ACC112 (cell line): ENCODE measurements around the gene HS2ST1.

Experiments
- H2AFZ ChIP-seq: fragments of 200-600 bp; sonication (generic); one replicate; pipeline ENCODE4 v1.6.0; 2017; ENCODE audit warnings: antibody characterized with exemption, low read length; ENCODE audit not compliant: unreplicated experiment
- H3K27ac ChIP-seq: fragments of 200-600 bp; sonication (generic); 2 replicates; pipeline ENCODE4 v1.5.1; 2014; ENCODE audit warnings: low read depth, mild to moderate bottlenecking, antibody characterized with exemption, low read length, moderate library complexity
- H3K27me3 ChIP-seq: fragments of 200-600 bp; sonication (generic); 2 replicates; pipeline ENCODE4 v1.6.1; 2014; ENCODE audit warnings: mild to moderate bottlenecking, antibody characterized with exemption, low read length, moderate library complexity, mixed read lengths; ENCODE audit not compliant: insufficient read depth
- H3K36me3 ChIP-seq: fragments of 200-600 bp; sonication (generic); 2 replicates; pipeline ENCODE4 v1.6.1; 2016; ENCODE audit warnings: mild to moderate bottlenecking, antibody characterized with exemption, low read length, moderate library complexity, mixed read lengths; ENCODE audit not compliant: insufficient read depth
- H3K4me1 ChIP-seq: fragments of 200-600 bp; sonication (generic); one replicate; pipeline ENCODE4 v1.6.1; 2016; ENCODE audit warnings: low read length, mixed read lengths; ENCODE audit not compliant: insufficient read depth, unreplicated experiment, control insufficient read depth
- H3K4me3 ChIP-seq: fragments of 200-600 bp; sonication (generic); 2 replicates; pipeline ENCODE4 v1.5.1; 2014; ENCODE audit warnings: mild to moderate bottlenecking, low read depth, low read length
- H3K79me2 ChIP-seq: fragments of 200-600 bp; sonication (generic); one replicate; pipeline ENCODE4 v1.6.0; 2016; ENCODE audit warnings: low read length; ENCODE audit not compliant: control insufficient read depth, unreplicated experiment, insufficient read depth

The HS2ST1 gene

DNA sequence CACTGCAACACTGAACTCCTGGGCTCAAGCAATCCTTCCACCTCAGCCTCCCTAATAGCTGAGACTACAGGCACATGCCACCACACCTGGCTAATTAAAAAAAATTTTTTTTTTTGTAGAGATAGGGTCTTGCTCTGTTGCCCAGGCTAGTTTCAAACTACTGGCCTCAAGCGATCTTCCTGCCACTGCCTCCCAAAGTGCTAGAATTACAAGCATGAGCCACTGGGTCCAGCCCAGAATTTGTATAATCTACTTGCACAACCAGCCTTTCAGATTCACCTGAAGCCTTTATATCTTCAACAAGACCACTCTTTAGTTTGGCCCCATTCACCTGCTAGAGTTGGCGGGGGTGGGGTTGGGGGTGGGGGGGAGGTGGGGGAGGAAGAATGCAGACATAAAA lies 232.6 kb downstream of the HS2ST1 start:
- H3K27ac ChIP-seq = no peak overlapping the region
- no peaks in the 10 kb centered on the region for H3K36me3 ChIP-seq
- no peaks in the 10 kb centered on the region for H3K79me2 ChIP-seq
- no peak overlapping the region for H2AFZ ChIP-seq
- peaks cover 9% of the 10 kb centered on the region for H3K27me3 ChIP-seq
- H3K4me1 ChIP-seq = no peaks in the 10 kb centered on the region
- H3K4me3 ChIP-seq = no peak overlapping the region

- H3K4me1 ChIP-seq = no peaks in the 10 kb centered on the region
Observed at GRCh38 chr1:87147851-87148250, 233.4 kb downstream of the HS2ST1 start.

GRCh38 chr1:87148661-87149060 lies 234.2 kb downstream of the HS2ST1 start:
- peaks cover 9% of the 10 kb centered on the region for H3K27me3 ChIP-seq

More at GRCh38 chr1:87147851-87148250, 233.4 kb downstream of the HS2ST1 start:
- H2AFZ ChIP-seq = no peak overlapping the region
- H3K27me3 ChIP-seq = peaks cover 9% of the 10 kb centered on the region
- H3K79me2 ChIP-seq = no peaks in the 10 kb centered on the region
- H3K27ac ChIP-seq = no peak overlapping the region
- H3K36me3 ChIP-seq = no peaks in the 10 kb centered on the region
- H3K4me3 ChIP-seq = no peak overlapping the region

GRCh38 chr1:87149241-87150041 lies 235.0 kb downstream of the HS2ST1 start:
- peaks cover 6% of the 10 kb centered on the region for H3K27me3 ChIP-seq
- no peaks in the 10 kb centered on the region for H3K79me2 ChIP-seq
- no peak overlapping the region for H2AFZ ChIP-seq
- H3K4me1 ChIP-seq = no peaks in the 10 kb centered on the region
- H3K27ac ChIP-seq = no peak overlapping the region
- no peak overlapping the region for H3K4me3 ChIP-seq
- H3K36me3 ChIP-seq = no peaks in the 10 kb centered on the region

More at GRCh38 chr1:87148661-87149060, 234.2 kb downstream of the HS2ST1 start:
- H3K36me3 ChIP-seq = no peaks in the 10 kb centered on the region
- no peaks in the 10 kb centered on the region for H3K79me2 ChIP-seq
- no peak overlapping the region for H3K27ac ChIP-seq
- H3K4me1 ChIP-seq = no peaks in the 10 kb centered on the region
- no peak overlapping the region for H3K4me3 ChIP-seq
- H2AFZ ChIP-seq = no peak overlapping the region

DNA sequence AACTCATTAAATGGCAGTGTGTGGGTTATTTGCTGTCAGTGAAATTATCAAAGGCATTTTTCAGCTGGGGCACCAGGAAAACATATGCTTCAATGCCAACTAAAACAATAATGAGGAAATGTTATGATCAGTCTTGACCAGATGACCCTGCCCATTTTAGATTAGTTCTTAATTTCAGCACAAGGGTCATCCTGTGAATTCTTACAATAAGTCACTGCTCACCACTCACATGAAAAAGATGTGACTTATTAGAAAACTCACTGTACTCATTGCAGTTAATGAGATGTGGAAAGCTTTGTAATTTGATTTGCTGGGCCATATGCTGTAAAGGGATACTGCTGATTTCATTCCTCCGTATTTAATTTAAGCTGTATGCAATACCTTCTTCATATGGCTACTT lies 235.7 kb downstream of the HS2ST1 start:
- no peak overlapping the region for H3K4me3 ChIP-seq
- no peak overlapping the region for H3K27ac ChIP-seq
- H3K79me2 ChIP-seq = no peaks in the 10 kb centered on the region
- H2AFZ ChIP-seq = no peak overlapping the region
- no peaks in the 10 kb centered on the region for H3K4me1 ChIP-seq
- no peaks in the 10 kb centered on the region for H3K36me3 ChIP-seq
- peaks cover 6% of the 10 kb centered on the region for H3K27me3 ChIP-seq

GRCh38 chr1:87151500-87152421 lies 237.3 kb downstream of the HS2ST1 start:
- peak overlapping the region; percentile 77 for H2AFZ ChIP-seq
- no peaks in the 10 kb centered on the region for H3K4me1 ChIP-seq
- H3K27me3 ChIP-seq = peaks cover 5% of the 10 kb centered on the region; the same call in 1 of the 2 replicates
- no peaks in the 10 kb centered on the region for H3K36me3 ChIP-seq
- no peak overlapping the region for H3K27ac ChIP-seq
- H3K79me2 ChIP-seq = no peaks in the 10 kb centered on the region
- H3K4me3 ChIP-seq = peak overlapping the region; percentile 74

DNA sequence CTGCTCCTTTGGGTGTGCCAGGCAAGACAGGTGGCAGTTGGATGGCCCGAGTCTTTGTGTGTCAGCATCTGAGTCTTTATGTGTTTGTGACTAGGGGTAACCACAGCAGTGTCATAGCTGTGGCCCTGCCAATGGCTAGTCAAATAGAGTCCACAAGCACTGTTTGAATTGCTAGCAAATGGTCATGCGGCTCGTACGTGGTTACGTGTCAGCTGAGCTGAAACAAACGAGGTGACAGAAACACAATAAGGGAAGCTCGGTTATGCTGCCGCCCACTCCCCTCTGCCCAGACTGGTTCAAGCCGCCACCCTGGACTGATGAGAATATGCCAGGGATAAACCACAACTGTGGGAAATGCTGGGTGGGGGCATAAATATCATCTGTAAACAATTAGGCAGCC lies 239.9 kb downstream of the HS2ST1 start:
- H3K4me1 ChIP-seq = no peaks in the 10 kb centered on the region
- H3K27me3 ChIP-seq = 0 out of 2 replicates have a peak, but pooled peaks cover 21% of the 10 kb centered on the region
- no peak overlapping the region for H3K4me3 ChIP-seq
- no peak overlapping the region for H2AFZ ChIP-seq
- no peaks in the 10 kb centered on the region for H3K36me3 ChIP-seq
- no peak overlapping the region for H3K27ac ChIP-seq
- H3K79me2 ChIP-seq = no peaks in the 10 kb centered on the region

DNA sequence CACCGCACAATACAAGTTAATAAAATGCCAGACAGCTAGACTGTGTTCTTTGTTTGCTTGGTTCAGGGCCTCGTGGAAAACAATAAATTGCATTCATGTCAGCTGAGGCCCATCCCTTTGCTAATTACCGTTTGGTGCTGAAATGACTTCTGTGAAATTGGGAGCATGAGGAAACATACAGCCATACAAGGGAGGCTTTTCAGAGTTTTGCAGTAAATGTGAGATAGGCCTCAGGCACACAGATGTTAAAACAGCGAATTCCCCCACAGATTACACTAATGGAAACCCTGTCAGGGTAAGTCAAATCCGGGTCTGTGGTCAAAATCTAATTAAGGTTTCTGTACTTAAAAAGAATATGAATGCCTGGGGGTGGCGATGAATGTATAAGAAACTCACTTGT lies 240.7 kb downstream of the HS2ST1 start:
- Histone ChIP-seq H3K27ac (no peak overlapping the region), H3K4me3 (no peak overlapping the region), H2AFZ (no peak overlapping the region), H3K79me2 (no peaks in the 10 kb centered on the region), H3K4me1 (no peaks in the 10 kb centered on the region), H3K27me3 (0 out of 2 replicates have a peak, but pooled peaks cover 21% of the 10 kb centered on the region), H3K36me3 (no peaks in the 10 kb centered on the region)

DNA sequence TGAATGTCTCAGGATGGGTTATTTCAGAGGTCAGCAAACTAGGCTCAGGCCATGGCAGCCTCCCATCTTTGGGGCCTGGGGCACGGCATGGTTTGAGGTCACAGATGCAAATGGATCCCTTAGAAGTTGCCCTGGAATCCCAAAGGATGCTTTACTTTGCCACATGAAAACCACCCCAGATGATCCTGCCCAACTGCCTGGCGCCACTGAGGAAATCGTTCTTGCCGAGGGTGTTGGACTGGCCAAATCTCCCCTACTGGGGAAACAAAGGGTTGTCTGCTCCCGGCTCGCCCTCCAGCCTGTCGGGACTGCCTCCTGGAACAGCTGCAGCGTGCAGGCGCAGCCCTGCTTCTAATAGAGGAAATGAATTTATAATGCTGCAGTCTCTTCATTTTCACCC lies 241.2 kb downstream of the HS2ST1 start:
- H3K27me3 ChIP-seq = 0 out of 2 replicates have a peak, but pooled peaks cover 21% of the 10 kb centered on the region
- no peak overlapping the region for H2AFZ ChIP-seq
- no peaks in the 10 kb centered on the region for H3K79me2 ChIP-seq
- no peak overlapping the region for H3K4me3 ChIP-seq
- H3K36me3 ChIP-seq = no peaks in the 10 kb centered on the region
- no peak overlapping the region for H3K27ac ChIP-seq
- H3K4me1 ChIP-seq = no peaks in the 10 kb centered on the region

DNA sequence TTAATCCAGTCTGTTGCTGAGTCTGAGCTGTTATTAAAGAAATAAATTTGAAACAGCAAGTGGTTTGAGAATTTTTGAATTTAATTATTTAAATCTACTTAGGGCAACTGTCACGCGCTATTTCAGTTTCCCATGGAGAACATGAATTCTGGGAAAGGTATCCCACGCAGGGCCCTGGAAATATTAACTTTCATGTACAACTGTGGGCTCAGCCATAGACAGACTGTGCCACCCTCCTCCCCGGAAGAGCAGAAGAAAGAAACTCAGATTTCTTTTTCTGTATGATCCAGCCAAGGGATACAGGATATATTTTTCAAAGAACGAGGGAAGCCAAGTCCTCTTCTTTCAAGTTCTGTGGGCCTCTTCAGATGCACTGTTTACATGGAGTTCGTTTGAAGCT lies 241.7 kb downstream of the HS2ST1 start:
- H2AFZ ChIP-seq = no peak overlapping the region
- H3K79me2 ChIP-seq = no peaks in the 10 kb centered on the region
- H3K4me3 ChIP-seq = no peak overlapping the region
- H3K27ac ChIP-seq = no peak overlapping the region
- no peaks in the 10 kb centered on the region for H3K4me1 ChIP-seq
- H3K27me3 ChIP-seq = 0 out of 2 replicates have a peak, but pooled peaks cover 21% of the 10 kb centered on the region
- H3K36me3 ChIP-seq = no peaks in the 10 kb centered on the region
